ENCODE results near the gene NR6A1.
A peak's percentile ranks its signal among the peaks of the same experiment; 100 is the strongest.

The NR6A1 gene

DNA sequence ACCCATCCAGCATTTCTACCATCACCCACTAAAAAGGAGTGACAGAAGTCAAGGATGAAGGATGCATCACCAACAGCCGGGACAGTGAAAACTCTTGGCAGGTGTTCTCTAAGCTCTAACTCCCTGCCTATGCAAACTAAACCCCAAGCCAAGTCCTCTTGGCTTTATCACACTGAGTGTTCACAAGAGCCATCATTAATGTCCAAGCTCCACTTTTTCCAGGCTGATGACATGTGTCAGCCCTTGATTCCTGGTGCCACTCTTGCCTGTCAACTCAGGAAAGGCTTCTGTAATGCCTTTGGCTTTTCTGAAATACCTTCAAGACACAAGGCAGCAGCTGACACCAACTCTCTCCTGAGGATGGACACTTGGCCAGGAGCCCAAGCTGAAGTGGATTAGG, 86.9 kb downstream of the NR6A1 start:
- DNase-seq, result no peak

DNA sequence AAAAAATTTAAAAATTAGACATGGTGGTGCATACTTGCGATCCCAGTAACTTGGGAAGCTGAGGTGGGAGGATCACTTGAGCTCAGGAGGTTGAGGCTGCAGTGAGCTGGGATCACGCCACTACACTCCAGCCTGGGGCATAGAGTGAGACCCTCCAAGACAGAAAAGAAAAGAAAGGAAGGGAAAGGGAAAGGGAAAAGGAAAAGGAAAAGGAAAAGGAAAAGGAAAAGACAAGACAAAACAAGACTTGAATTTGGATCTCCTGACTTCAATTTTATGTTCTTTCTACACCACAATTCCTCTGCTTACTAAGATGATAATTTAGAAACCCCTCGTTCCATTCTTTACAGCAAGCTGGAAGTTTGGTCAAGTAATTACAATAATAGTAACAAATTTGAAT, 88.1 kb downstream of the NR6A1 start:
- DNase-seq, result no peak

GRCh38 chr9:124680714-124681390, 90.3 kb downstream of the NR6A1 start:
- no peak for DNase-seq

- DNase-seq, result no peak
Observed at GRCh38 chr9:124680049-124680448, 91.1 kb downstream of the NR6A1 start.

GRCh38 chr9:124676159-124676551, 95.0 kb downstream of the NR6A1 start:
- DNase-seq, result no peak

- DNase-seq, result no peak
Observed at GRCh38 chr9:124675261-124676158, 95.6 kb downstream of the NR6A1 start.

DNA sequence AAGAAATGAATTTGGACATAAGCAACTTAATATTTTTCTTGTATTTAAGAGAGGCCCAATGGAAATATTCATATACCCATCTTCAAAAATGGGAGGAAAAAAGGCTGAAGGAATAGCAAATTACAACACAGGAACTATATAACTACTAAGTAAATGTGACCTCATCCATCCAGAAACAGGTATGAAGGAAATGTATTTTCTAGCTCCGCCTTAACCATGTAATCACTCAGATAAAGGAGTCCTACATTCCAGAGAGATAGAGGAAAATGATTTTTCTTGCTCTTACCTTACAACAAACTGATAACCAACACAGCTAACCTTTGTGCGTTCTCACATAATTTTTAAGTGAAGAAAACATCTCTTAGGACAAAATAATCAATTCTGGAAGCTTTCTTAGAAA, 96.5 kb downstream of the NR6A1 start:
- no peak for DNase-seq

- no peak for DNase-seq
Observed at GRCh38 chr9:124673063-124673462, 98.0 kb downstream of the NR6A1 start.

DNA sequence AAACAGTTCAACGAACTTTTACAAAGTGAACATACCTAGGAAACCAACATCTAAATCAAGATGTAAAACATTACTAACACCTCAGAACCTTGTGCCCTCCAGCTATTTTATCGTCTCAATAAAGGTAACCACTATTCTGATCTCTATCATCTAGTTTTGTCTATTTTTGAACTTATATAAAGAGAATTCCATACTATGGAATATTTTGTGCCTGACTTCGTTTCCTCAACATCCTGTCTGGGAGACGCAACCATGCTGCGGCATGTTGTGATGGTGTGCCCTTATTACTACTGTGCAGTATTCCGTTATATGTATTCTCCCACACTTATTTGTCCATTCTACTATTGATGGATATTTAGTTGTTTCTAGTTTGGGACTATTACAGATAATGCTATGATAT, 99.2 kb downstream of the NR6A1 start:
- no peak for DNase-seq

GRCh38 chr9:124666642-124667041, 104.5 kb downstream of the NR6A1 start:
- DNase-seq, result no peak

DNA sequence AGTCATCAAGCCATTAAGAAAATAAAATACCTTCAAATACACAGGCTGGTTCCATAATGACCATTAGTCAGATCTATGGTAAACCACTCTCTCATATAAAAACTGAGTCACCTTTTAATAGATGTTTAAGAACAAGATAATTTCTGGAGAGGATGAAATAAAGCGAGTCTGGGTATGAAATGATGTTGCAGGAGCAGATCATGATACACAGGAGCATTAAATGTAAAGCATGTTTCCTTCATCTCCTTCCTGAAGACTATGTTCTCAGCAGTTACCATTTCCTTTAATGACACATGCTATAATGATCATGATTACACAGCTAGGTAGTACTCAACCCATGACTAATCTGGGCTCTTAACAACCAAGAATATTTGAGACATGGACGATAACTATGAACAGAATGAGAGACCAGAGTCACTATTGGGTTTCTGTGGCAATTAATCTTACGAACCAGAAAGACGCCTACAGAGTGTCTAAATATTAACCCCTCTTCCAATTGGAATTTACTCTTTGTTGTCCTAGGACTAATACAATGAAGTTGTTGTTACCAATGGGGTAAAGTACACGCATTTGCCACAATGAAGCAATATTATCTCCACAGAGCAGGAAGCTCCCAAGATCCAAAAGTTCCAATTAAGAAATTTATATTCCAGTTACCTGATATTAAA, 105.6 kb downstream of the NR6A1 start:
- peak; percentile 46 for DNase-seq

DNA sequence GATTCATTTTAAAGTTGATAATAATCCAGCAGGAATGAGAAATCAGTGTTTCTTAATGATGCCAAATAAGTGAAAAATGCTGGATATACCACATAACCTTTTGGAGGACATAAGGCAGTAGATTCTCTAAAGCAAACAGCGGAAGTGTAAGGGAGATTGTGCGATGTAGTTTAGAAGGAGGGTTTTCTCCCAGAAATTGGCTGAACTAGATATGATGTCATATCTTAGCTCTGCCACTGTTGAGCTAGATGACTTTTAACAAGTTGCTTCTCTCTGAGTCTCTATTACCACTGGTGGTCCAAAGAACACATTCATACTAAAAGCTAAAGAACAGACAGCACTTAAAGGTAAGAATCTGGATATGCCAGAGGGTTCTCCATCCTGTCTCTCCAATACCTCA, 107.0 kb downstream of the NR6A1 start:
- DNase-seq, result no peak

DNA sequence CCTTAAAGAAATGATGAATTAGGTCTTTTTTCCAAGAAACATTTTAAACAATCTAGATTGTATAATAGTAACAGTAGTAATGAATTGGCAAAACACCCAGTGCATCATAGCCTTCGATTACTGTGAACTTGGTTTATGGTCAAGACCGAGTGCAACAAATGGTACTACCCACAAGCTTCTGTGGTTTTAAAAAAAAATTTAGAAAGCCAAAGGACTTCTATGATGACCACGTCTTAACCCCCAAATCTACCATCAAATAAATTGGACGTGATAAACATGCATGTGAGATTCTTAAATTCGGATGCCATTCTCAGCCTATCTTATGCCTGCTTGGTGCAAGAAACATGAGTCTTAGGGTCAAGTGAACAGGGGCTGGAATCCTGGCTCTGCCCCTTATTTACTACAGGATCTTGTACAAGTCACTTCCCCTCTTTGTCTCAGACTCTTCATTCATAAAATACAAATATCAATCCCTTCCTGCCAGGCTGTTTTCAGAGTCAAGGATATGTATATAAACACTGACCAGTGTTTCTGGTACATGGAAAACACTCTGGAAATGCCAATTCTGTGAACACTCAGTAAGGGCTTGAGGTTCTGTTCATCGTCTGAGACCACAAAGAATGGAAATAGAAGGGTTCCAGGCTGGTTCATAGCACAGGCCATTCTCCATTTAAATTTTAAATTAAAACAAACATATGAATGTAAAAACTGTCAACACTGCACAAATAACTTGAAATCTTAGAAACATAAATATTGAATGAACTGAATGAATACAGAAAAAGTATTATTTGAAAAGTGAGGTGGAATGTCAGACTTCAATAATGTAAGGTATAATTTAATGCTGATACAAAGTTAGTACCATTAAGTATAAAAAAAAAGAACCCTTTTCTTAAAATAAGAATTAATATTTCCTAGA, 107.8 kb downstream of the NR6A1 start:
- no peak for DNase-seq

DNA sequence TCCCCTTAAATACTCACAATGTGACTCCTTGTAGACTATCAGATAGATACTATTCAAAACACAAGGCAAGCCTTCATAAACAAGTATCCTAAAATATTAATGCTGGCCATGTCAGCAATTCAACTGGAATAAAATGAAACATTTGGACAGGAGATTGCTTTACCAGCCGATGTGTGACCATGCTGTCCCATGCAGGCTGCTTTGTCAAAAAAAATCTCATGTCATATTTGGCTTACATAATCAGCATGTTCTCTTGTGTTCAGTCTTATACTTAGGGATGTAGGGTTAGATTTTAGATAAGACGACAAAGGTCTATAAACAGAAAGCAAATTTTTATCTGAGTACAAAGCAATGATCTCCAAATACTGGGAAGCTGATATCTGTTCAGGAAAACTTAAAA, 108.5 kb downstream of the NR6A1 start:
- DNase-seq, result no peak

DNA sequence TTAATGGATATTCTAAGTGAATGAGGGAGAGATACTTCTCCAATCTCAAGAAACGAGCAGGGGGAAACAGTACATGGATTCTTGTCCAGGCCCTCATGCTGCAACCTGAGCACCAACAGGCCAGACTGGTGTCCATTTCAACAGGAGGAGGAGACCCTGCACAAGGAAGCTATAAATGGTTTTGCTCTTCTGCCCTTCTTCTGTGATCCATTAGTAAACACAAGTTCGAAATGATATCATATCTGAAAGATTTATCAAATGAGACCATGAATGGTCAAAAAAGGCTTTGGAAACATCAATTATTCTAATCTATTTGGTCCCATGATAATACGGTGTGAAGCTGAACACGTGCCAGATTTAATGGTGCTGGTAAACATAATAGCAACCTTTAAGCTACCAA, 109.8 kb downstream of the NR6A1 start:
- no peak for DNase-seq

DNA sequence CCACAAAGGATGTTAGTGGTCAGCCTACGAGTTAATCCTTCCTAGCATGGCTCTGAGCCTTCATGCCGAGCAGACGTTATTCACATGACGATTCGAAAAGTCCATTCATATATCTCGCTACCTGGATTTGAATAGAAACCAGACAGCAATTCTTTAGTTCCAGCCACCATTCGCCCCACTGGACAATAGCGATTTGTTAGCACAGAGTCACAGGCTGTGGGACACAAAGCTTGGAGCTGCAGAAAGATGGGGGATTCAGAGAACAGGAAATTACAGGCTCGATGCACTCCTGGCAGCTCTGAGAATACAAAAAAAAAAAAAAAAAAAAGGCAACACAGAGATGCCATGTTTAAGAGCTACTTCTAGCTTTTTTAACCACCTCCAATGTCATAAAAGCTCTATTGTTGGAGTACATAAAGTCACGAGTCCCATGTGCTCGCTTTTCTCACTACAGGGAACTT, 110.7 kb downstream of the NR6A1 start:
- peak; percentile 75 for DNase-seq

DNA sequence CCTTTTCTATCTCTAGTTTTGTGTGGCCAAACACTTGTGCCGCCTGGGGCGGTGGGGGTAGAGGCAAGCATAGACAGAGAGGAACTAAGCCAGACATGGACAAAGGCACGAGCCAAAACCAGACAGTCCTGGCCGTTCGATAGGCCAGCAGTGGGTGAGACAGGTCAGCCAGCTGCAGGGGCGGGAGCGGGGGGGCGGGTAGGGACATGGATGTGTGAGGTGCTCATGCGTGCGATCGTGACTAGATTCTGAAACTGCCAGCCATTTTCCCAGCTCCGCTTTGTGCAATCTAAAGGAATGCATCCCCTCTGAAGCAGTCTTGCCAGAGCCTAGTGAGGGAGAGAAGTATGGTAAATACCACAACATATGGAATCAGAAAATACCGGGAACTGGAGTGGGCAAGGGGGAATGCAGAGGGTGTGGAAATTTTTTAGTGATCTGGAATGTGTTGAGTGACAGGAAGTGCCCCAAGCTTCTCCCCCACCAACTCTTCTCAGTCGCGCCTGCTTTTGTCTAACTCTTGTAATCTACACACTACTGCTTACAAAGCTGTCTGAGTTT, 111.9 kb downstream of the NR6A1 start:
- peak; percentile 100 for DNase-seq

GRCh38 chr9:124658165-124659017, 112.7 kb downstream of the NR6A1 start:
- peak; percentile 98 for DNase-seq

DNA sequence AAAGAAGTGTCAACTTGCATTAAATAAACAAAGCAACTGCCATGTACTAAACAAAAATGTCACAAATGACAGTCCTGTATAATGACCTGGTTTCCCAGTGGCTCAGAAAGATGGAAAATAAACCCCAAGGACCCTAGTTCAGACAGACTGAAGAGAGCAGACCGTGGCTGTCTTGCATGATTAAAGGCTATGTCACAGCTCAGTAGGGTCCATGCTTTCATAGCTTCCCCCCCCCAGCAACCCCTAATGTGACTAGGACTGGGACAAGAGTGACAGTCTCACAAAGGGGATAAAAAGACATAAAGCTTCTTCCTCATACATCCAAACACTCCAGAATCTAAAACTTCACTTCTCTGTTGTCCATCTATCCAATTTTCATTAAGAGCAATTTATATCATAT, 113.6 kb downstream of the NR6A1 start:
- DNase-seq, result no peak

GRCh38 chr9:124654431-124654830, 116.7 kb downstream of the NR6A1 start:
- peak; percentile 38 for DNase-seq
